Measurements from ENCODE around the gene ZNF76.
A peak's percentile ranks its signal among the peaks of the same experiment; 100 is the strongest.

Gene ZNF76

GRCh38 chr6:35259194-35259947 is at the start of gene ZNF76:
Gene ZNF76 (plus strand): TSS chr6:35259735. CDS start chr6:35281152, 21,417 bp downstream.
- in situ Hi-C loops (cut with MboI; ENCODE audit: low sequenced_read_pairs) = no loop called here
- H3K36me3 ChIP-seq (replicated peaks) = no peaks in the 10 kb centered on the region; the same call in 1 of the 2 replicates
- peak within 1 kb of the TSS; percentile 87 for H3K4me3 ChIP-seq
- H3K9me3 ChIP-seq = no peaks in the 10 kb centered on the region
- peaks cover 12% of the 10 kb centered on the region for H3K4me1 ChIP-seq
- peak; percentile 93 to 98 for DNase-seq (ENCODE audit: low spot score in 2 of 2)
- no peaks in the 10 kb centered on the region for H3K27me3 ChIP-seq (ENCODE audit: low read depth)

- H3K36me3 ChIP-seq (replicated peaks) = no peaks in the 10 kb centered on the region
- DNase-seq (ENCODE audit: low spot score in 2 of 2) = peak in 1 of 2 experiments; percentile 71
- H3K4me3 ChIP-seq = peak overlapping the region; percentile 57
- no peaks in the 10 kb centered on the region for H3K9me3 ChIP-seq
- 0 out of 2 replicates have a peak, but pooled peaks cover 2% of the 10 kb centered on the region for H3K27me3 ChIP-seq (ENCODE audit: low read depth)
- in situ Hi-C loops (cut with MboI; ENCODE audit: low sequenced_read_pairs) = no loop called here
- peaks cover 36% of the 10 kb centered on the region for H3K4me1 ChIP-seq
Measured at GRCh38 chr6:35213298-35213791, 46.2 kb upstream of the ZNF76 start.

GRCh38 chr6:35213824-35214756 is 45.4 kb upstream of the ZNF76 start, which contains the start of gene SCUBE3:
Gene SCUBE3 (plus strand): TSS chr6:35213956. CDS start chr6:35214419, 463 bp downstream.
- Histone ChIP-seq H3K27me3 (ENCODE audit: low read depth) (no peaks in the 10 kb centered on the region), H3K9me3 (no peaks in the 10 kb centered on the region), H3K4me1 (peaks cover 38% of the 10 kb centered on the region), H3K4me3 (peak within 1 kb of the TSS; percentile 57), H3K36me3 (replicated peaks) (no peaks in the 10 kb centered on the region; the same call in 1 of the 2 replicates)
- in situ Hi-C loops (cut with MboI; ENCODE audit: low sequenced_read_pairs) = no loop called here
- DNase-seq (ENCODE audit: low spot score in 2 of 2) = peak; percentile 78 to 81

DNA sequence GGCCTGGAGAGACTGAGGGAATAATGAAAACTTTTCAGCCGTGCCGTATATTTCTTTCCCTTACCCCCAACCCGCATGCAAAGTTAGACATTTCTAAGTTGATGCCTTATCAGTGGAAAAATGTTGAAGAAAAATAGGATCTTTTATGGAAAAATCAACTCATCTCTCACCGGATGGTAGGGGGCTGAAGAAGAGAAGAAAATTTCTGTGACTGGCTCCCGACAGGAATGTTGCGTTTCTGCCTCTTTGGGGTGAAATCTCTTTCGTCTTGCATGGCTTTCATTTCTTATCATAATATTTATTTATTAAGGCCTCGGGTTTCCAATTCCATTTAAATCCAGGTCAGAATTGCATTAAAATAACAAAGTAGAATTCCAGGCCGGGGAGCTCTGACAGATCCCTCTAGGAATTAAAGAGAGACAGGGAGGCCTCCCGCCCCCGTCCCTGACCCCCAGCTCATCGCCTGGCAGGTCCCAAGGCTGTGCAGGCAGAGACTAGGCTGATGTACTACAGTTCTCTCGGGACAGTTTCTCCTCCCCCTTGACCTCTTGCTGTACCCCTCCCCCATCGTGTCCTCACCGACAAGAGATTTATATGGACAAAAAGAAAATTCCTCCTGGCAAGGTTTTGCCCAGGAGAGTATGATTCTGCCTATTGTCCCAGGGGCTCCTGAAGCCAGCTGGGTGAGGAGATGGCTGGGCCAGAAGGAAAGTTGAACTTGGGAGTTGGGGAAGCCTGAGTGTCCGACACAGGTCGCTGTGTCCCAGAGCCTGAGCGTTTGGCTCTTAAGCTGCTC is 44.5 kb upstream of the ZNF76 start:
- peaks cover 38% of the 10 kb centered on the region for H3K4me1 ChIP-seq
- peak overlapping the region; percentile 57 for H3K4me3 ChIP-seq

DNA sequence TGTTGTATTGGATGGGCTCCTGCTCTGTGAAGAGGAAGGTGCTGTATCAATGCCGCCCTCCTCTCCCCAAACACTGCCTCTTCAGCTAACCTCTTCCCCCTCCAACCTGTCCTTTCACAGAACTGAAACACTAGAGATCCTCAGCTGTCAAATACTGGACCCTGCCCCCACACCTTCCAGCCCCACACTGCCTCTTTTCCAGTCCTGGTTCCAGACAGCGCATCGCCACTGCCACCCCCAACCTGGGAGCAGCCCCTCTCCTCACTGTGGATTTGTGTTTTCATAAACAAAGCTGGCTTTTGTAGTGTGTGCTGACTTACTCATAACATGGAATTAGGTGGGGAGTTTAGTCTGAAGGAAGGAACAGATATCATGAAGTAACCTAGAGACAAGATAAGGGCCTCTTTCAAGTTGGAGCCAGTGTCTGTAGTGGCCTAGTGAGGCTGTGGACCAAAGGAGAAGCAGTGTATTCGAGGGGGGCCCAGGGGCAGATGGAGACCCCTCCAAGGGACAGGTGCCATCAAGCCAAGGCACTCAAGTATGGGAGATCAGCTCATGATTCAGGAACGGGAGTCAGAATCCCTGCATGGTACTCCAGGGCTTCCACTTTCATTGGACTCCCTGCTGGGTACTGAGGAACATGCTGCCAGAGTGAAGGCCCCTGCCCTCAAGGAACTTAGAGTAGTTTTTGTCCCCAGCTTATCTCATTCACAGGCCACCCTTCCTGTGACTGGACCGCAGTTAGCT is 43.7 kb upstream of the ZNF76 start:
- DNase-seq (ENCODE audit: low spot score in 2 of 2) = no peak
- Histone ChIP-seq H3K4me1 (peaks cover 38% of the 10 kb centered on the region), H3K9me3 (no peaks in the 10 kb centered on the region), H3K27me3 (ENCODE audit: low read depth) (no peaks in the 10 kb centered on the region), H3K36me3 (replicated peaks) (no peaks in the 10 kb centered on the region; the same call in 1 of the 2 replicates), H3K4me3 (peak overlapping the region; percentile 57)
- in situ Hi-C loops (cut with MboI; ENCODE audit: low sequenced_read_pairs) = no loop called here

More for the DNA sequence above, 44.5 kb upstream of the ZNF76 start:
- no peaks in the 10 kb centered on the region for H3K9me3 ChIP-seq
- H3K27me3 ChIP-seq (ENCODE audit: low read depth) = no peaks in the 10 kb centered on the region
- no peaks in the 10 kb centered on the region; the same call in 1 of the 2 replicates for H3K36me3 ChIP-seq (replicated peaks)
- in situ Hi-C loops (cut with MboI; ENCODE audit: low sequenced_read_pairs) = no loop called here
- DNase-seq (ENCODE audit: low spot score in 2 of 2) = peak; percentile 49 to 66

DNA sequence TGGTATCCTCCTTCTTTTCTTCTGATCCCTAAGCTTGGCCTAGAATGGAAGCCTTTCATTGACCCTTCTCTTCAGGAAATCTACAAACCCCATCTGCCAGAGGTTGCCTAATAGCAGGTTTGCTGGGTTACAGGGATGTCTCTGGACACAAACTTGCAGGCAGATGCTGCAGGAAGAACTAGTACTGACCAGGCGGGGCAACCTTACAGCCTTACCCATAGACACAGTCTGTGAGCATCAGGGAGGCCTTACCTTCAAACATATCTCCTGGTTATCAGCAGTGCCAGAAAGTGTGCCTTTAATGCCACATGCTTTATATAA is 43.2 kb upstream of the ZNF76 start:
- no peaks in the 10 kb centered on the region for H3K9me3 ChIP-seq
- H3K4me3 ChIP-seq = no peak overlapping the region
- H3K36me3 ChIP-seq (replicated peaks) = no peaks in the 10 kb centered on the region; the same call in 1 of the 2 replicates
- H3K27me3 ChIP-seq (ENCODE audit: low read depth) = no peaks in the 10 kb centered on the region
- DNase-seq (ENCODE audit: low spot score in 2 of 2) = no peak
- peaks cover 38% of the 10 kb centered on the region for H3K4me1 ChIP-seq
- in situ Hi-C loops (cut with MboI; ENCODE audit: low sequenced_read_pairs) = no loop called here

DNA sequence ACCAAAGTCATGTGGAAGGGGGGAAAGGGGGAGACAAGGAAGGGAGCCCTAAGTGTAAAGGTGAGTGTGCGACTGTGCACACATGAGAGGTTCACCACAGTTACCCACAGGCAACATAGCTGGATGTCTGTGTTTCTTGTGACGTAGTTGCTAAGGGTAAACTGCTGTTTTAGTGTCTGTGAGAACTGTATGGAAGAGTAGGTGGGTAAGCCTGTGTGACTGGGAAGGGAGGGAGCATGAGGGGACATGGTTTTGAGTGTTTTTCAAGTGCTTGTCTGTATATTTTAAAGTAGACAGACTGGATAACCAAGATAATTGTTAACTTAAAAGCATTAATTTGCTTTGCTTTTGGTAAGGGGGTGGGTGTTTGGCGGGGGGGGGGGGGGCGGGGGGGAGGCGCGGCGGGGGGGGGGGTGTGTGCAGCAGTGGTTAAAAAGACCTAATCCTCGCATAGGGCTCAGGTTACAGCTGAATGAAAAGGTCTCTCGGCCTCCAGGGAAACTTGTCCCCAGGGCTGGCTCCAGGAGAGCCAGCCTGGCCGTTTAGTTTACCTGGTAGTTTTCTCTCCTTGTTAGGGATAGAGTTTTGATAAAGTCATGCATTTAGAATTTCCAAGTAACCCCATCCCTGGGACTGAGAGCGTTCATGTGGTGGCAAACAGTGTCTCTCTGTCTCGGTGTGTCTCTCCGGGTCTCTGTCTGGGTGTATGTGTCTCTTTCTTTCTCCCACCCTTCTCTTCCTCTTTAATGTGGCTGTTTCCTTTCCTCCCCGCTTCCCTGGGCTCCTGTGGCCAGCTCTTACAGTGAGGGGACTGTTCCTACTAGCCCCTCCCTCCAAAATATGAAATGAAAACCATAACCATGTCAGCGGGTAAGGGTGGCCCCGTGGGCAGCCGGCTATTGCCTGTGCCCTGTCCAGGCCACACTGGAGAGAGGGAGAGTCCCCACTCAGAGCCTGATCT is 42.4 kb upstream of the ZNF76 start:
- Histone ChIP-seq H3K4me1 (peaks cover 38% of the 10 kb centered on the region), H3K27me3 (ENCODE audit: low read depth) (no peaks in the 10 kb centered on the region), H3K36me3 (replicated peaks) (no peaks in the 10 kb centered on the region; the same call in 1 of the 2 replicates), H3K4me3 (no peak overlapping the region; the same call in 1 of the 2 replicates), H3K9me3 (no peaks in the 10 kb centered on the region)
- in situ Hi-C loops (cut with MboI; ENCODE audit: low sequenced_read_pairs) = no loop called here
- peak; percentile 57 to 61 for DNase-seq (ENCODE audit: low spot score in 2 of 2)

DNA sequence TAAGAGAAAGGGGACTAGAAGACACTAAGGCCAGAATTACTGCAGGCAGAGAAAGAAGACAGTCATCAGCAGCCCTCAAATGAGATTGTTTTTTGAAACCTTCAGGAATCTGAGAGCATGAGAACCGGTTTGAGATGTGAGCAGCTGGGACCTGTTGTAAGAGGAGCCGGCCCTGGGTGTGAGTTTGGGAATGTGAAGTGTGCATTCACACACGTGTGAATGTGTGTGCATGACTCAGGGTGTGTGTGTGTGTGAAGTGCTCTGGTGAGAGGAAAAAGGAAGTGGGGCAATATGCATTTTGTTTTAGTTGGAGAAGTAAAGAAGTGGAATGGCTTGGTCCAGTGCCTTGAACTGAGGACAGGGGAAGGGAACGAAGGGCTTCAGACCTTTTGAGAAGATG is 41.5 kb upstream of the ZNF76 start:
- Histone ChIP-seq H3K4me3 (no peak overlapping the region), H3K4me1 (peaks cover 38% of the 10 kb centered on the region), H3K27me3 (ENCODE audit: low read depth) (no peaks in the 10 kb centered on the region), H3K36me3 (replicated peaks) (no peaks in the 10 kb centered on the region; the same call in 1 of the 2 replicates), H3K9me3 (no peaks in the 10 kb centered on the region)
- in situ Hi-C loops (cut with MboI; ENCODE audit: low sequenced_read_pairs) = no loop called here
- DNase-seq (ENCODE audit: low spot score in 2 of 2) = no peak

DNA sequence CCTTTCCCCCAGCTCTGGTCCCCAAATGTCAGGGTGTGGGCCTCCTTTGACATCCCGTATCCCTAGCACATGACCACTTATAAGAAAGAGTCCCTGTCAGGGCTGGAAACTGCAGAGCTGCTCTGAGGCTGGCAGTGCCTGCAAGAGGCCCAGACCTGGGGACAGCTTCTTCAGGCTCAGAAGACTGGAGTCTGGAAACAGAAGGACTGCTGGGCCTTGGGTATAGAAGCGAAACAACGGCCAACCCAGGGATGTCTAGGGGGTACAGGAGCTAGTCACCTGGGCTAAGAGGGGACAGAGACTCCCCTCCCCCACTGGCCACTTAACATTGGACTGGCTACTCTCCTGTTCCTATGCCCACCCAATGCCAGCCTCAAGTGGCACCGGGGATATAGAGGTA is 41.1 kb upstream of the ZNF76 start:
- no peaks in the 10 kb centered on the region for H3K9me3 ChIP-seq
- H3K27me3 ChIP-seq (ENCODE audit: low read depth) = no peaks in the 10 kb centered on the region
- peaks cover 36% of the 10 kb centered on the region for H3K4me1 ChIP-seq
- no peaks in the 10 kb centered on the region; the same call in 1 of the 2 replicates for H3K36me3 ChIP-seq (replicated peaks)
- H3K4me3 ChIP-seq = no peak overlapping the region
- in situ Hi-C loops (cut with MboI; ENCODE audit: low sequenced_read_pairs) = no loop called here
- DNase-seq (ENCODE audit: low spot score in 2 of 2) = no peak

DNA sequence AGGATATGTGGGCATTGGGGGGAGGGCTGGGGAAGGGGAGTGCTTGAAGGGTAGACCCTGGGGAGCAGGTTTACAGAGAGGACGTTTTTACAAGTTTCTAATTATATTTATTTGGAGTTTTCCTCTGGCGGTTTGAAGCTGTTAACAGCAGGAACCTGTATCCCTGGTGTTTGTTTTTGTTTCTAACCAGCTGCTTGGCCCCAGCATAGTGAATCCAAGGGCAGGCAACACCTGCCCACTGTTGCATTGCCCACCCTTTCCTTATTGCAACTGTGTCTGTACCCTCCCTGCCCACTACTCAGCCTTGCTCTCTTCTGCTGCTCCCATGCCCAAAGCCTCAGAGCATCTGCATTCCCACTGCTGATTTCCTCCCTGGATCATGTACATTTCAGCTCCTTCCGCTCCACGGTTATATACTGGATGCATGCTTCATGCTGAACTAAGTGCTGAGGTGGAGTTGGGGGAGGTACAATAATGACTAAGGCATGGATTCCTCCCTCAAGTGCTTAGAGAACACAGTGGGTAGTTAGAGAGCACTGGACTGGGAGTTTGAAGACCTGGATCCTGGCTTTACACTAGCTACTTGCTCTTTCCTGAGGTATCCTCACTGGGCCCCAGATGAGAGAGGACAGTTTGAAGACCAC is 39.7 kb upstream of the ZNF76 start:
- no peak for DNase-seq (ENCODE audit: low spot score in 2 of 2)
- H3K4me1 ChIP-seq = peaks cover 34% of the 10 kb centered on the region
- in situ Hi-C loops (cut with MboI; ENCODE audit: low sequenced_read_pairs) = no loop called here
- no peaks in the 10 kb centered on the region for H3K27me3 ChIP-seq (ENCODE audit: low read depth)
- no peak overlapping the region for H3K4me3 ChIP-seq
- H3K36me3 ChIP-seq (replicated peaks) = peaks cover 2% of the 10 kb centered on the region; the same call in 1 of the 2 replicates
- H3K9me3 ChIP-seq = no peaks in the 10 kb centered on the region

GRCh38 chr6:35220711-35221110 is 38.8 kb upstream of the ZNF76 start:
- Histone ChIP-seq H3K36me3 (replicated peaks) (peaks cover 2% of the 10 kb centered on the region; the same call in 1 of the 2 replicates), H3K27me3 (ENCODE audit: low read depth) (no peaks in the 10 kb centered on the region), H3K4me1 (peaks cover 25% of the 10 kb centered on the region), H3K9me3 (no peaks in the 10 kb centered on the region), H3K4me3 (no peak overlapping the region)
- in situ Hi-C loops (cut with MboI; ENCODE audit: low sequenced_read_pairs) = no loop called here
- DNase-seq (ENCODE audit: low spot score in 2 of 2) = no peak

Measured in HAP-1 (cell line).